Skeletal muscle satellite cell (primary cell): ENCODE results near the gene MAGI2.

Experiments
- H3K27me3 ChIP-seq: 2 replicates; pipeline ENCODE4 v1.7.0; 2013; ENCODE audit warnings: low read length; ENCODE audit not compliant: control insufficient read depth, insufficient read depth
- H3K36me3 ChIP-seq: 2 replicates; pipeline ENCODE4 v1.7.0; 2013; ENCODE audit warnings: mild to moderate bottlenecking, control low read depth, low read length; ENCODE audit not compliant: insufficient read depth
- H3K4me1 ChIP-seq: 2 replicates; pipeline ENCODE4 v1.7.0; 2013; ENCODE audit warnings: low read length; ENCODE audit not compliant: control insufficient read depth, insufficient read depth
- H3K4me2 ChIP-seq: 2 replicates; pipeline ENCODE4 v1.7.0; 2013; ENCODE audit warnings: mild to moderate bottlenecking, low read length
- H3K4me3 ChIP-seq: 2 replicates; pipeline ENCODE4 v1.7.0; 2013; ENCODE audit warnings: low read length
- H3K9ac ChIP-seq: 2 replicates; pipeline ENCODE4 v1.7.0; 2013; ENCODE audit warnings: mild to moderate bottlenecking, low read depth, low read length, moderate library complexity
- H3K9me3 ChIP-seq: replicated peaks from 2 replicates; pipeline ENCODE4 v1.7.0; 2013; ENCODE audit warnings: mild to moderate bottlenecking, control low read depth, low read length

The MAGI2 gene

GRCh38 chr7:78063758-78064157 is 1389.7 kb downstream of the MAGI2 start:
- Histone ChIP-seq H3K9ac (no peak overlapping the region), H3K36me3 (no peaks in the 10 kb centered on the region), H3K4me3 (no peak overlapping the region), H3K4me1 (no peaks in the 10 kb centered on the region), H3K9me3 (no peaks in the 10 kb centered on the region), H3K4me2 (no peak overlapping the region), H3K27me3 (no peaks in the 10 kb centered on the region)

- Histone ChIP-seq H3K9ac (no peak overlapping the region), H3K4me1 (no peaks in the 10 kb centered on the region), H3K4me3 (no peak overlapping the region), H3K27me3 (no peaks in the 10 kb centered on the region), H3K36me3 (no peaks in the 10 kb centered on the region), H3K4me2 (no peak overlapping the region), H3K9me3 (no peaks in the 10 kb centered on the region)
Observed at GRCh38 chr7:78062214-78062613, 1391.3 kb downstream of the MAGI2 start.

- no peaks in the 10 kb centered on the region for H3K9me3 ChIP-seq
- no peaks in the 10 kb centered on the region for H3K4me1 ChIP-seq
- H3K9ac ChIP-seq = no peak overlapping the region
- H3K27me3 ChIP-seq = no peaks in the 10 kb centered on the region
- no peak overlapping the region for H3K4me3 ChIP-seq
- H3K4me2 ChIP-seq = no peak overlapping the region
- H3K36me3 ChIP-seq = no peaks in the 10 kb centered on the region
Observed at GRCh38 chr7:78057571-78057970, 1395.9 kb downstream of the MAGI2 start.

- no peak overlapping the region for H3K4me3 ChIP-seq
- no peaks in the 10 kb centered on the region for H3K27me3 ChIP-seq
- H3K4me1 ChIP-seq = no peaks in the 10 kb centered on the region
- no peak overlapping the region for H3K4me2 ChIP-seq
- H3K9ac ChIP-seq = no peak overlapping the region
- H3K36me3 ChIP-seq = no peaks in the 10 kb centered on the region
- H3K9me3 ChIP-seq = no peaks in the 10 kb centered on the region
Observed at GRCh38 chr7:78055599-78055998, 1397.9 kb downstream of the MAGI2 start.

GRCh38 chr7:78055001-78055573 is 1398.4 kb downstream of the MAGI2 start:
- Histone ChIP-seq H3K4me1 (no peaks in the 10 kb centered on the region), H3K4me3 (no peak overlapping the region), H3K36me3 (no peaks in the 10 kb centered on the region), H3K9me3 (no peaks in the 10 kb centered on the region), H3K27me3 (no peaks in the 10 kb centered on the region), H3K9ac (no peak overlapping the region), H3K4me2 (no peak overlapping the region)

GRCh38 chr7:78052112-78052511 is 1401.4 kb downstream of the MAGI2 start:
- H3K4me1 ChIP-seq = no peaks in the 10 kb centered on the region

GRCh38 chr7:78047800-78048199 is 1405.7 kb downstream of the MAGI2 start:
- no peak overlapping the region for H3K4me2 ChIP-seq
- no peak overlapping the region for H3K9ac ChIP-seq
- no peaks in the 10 kb centered on the region for H3K9me3 ChIP-seq
- no peak overlapping the region for H3K4me3 ChIP-seq
- no peaks in the 10 kb centered on the region for H3K4me1 ChIP-seq
- H3K27me3 ChIP-seq = no peaks in the 10 kb centered on the region
- no peaks in the 10 kb centered on the region for H3K36me3 ChIP-seq

More at GRCh38 chr7:78052112-78052511, 1401.4 kb downstream of the MAGI2 start:
- no peaks in the 10 kb centered on the region for H3K9me3 ChIP-seq
- no peak overlapping the region for H3K9ac ChIP-seq
- no peak overlapping the region for H3K4me3 ChIP-seq
- no peaks in the 10 kb centered on the region for H3K27me3 ChIP-seq
- no peak overlapping the region for H3K4me2 ChIP-seq
- no peaks in the 10 kb centered on the region for H3K36me3 ChIP-seq

GRCh38 chr7:78043159-78043558 is 1410.3 kb downstream of the MAGI2 start:
- no peak overlapping the region for H3K4me2 ChIP-seq
- H3K27me3 ChIP-seq = no peaks in the 10 kb centered on the region
- H3K9ac ChIP-seq = no peak overlapping the region

GRCh38 chr7:78041423-78041822 is 1412.0 kb downstream of the MAGI2 start:
- H3K27me3 ChIP-seq = no peaks in the 10 kb centered on the region
- H3K9ac ChIP-seq = no peak overlapping the region
- H3K4me1 ChIP-seq = no peaks in the 10 kb centered on the region
- no peaks in the 10 kb centered on the region for H3K9me3 ChIP-seq
- no peak overlapping the region for H3K4me2 ChIP-seq
- no peak overlapping the region for H3K4me3 ChIP-seq
- H3K36me3 ChIP-seq = no peaks in the 10 kb centered on the region

More at GRCh38 chr7:78043159-78043558, 1410.3 kb downstream of the MAGI2 start:
- Histone ChIP-seq H3K4me3 (no peak overlapping the region), H3K4me1 (no peaks in the 10 kb centered on the region), H3K36me3 (no peaks in the 10 kb centered on the region), H3K9me3 (no peaks in the 10 kb centered on the region)

- H3K4me2 ChIP-seq = no peak overlapping the region
- no peak overlapping the region for H3K4me3 ChIP-seq
- H3K9me3 ChIP-seq = no peaks in the 10 kb centered on the region
- no peaks in the 10 kb centered on the region for H3K4me1 ChIP-seq
- no peaks in the 10 kb centered on the region for H3K27me3 ChIP-seq
- no peak overlapping the region for H3K9ac ChIP-seq
- no peaks in the 10 kb centered on the region for H3K36me3 ChIP-seq
Observed at GRCh38 chr7:78039790-78040776, 1413.4 kb downstream of the MAGI2 start.

- Histone ChIP-seq H3K4me3 (no peak overlapping the region), H3K9ac (no peak overlapping the region), H3K9me3 (no peaks in the 10 kb centered on the region), H3K27me3 (peaks cover 3% of the 10 kb centered on the region), H3K4me1 (no peaks in the 10 kb centered on the region), H3K4me2 (no peak overlapping the region), H3K36me3 (no peaks in the 10 kb centered on the region)
Observed at GRCh38 chr7:78038465-78039080, 1414.9 kb downstream of the MAGI2 start.
